GM19035 (cell line): ENCODE results near the gene TAS2R46.
"Not testable (repeated sequence)": the region's sequence is repeated elsewhere in the genome, so short reads cannot be mapped to it uniquely, and the experiment has no call there.

Source experiments
- ATAC-seq: cut with Tn5 transposase; IDR thresholded peaks from one replicate; pipeline ENCODE4 v1.9.1; 2021; ENCODE audit not compliant: unreplicated experiment

TAS2R46 gene

GRCh38 chr12:11039171-11039570, 22.9 kb downstream of the TAS2R46 start:
- no peak for ATAC-seq

GRCh38 chr12:11033959-11034358, 28.1 kb downstream of the TAS2R46 start:
- ATAC-seq, result not testable (repeated sequence)

- ATAC-seq, result no peak
Observed at GRCh38 chr12:11031307-11031706, 30.8 kb downstream of the TAS2R46 start, which contains the start of gene TAS2R31. TAS2R31 (minus strand) TSS chr12:11031407; CDS start chr12:11031335, 72 bp downstream.

- ATAC-seq, result no peak
Observed at GRCh38 chr12:11026118-11026517, 36.0 kb downstream of the TAS2R46 start.

- ATAC-seq, result no peak
Observed at GRCh38 chr12:11023387-11023786, 38.7 kb downstream of the TAS2R46 start.

- no peak for ATAC-seq
Observed at GRCh38 chr12:11022520-11022919, 39.6 kb downstream of the TAS2R46 start, which contains the start of gene TAS2R19. TAS2R19 (minus strand) TSS chr12:11022620; CDS start chr12:11022571, 49 bp downstream.

GRCh38 chr12:11016937-11017336, 45.2 kb downstream of the TAS2R46 start:
- ATAC-seq, result no peak

GRCh38 chr12:11015775-11016430, 46.2 kb downstream of the TAS2R46 start:
- no peak for ATAC-seq

- ATAC-seq, result no peak
Observed at GRCh38 chr12:11014234-11014633, 47.9 kb downstream of the TAS2R46 start.
